ENCODE data around the gene FNTB. TPM values are rescaled to one million over a fixed set of nuclear protein-coding genes. Genes with fewer than 3 reads are reported as not detected.
A peak's percentile ranks its signal among the peaks of the same experiment; 100 is the strongest.

The FNTB gene
- total RNA-seq, 1 experiment from 2014 or later: 20.7 TPM

DNA sequence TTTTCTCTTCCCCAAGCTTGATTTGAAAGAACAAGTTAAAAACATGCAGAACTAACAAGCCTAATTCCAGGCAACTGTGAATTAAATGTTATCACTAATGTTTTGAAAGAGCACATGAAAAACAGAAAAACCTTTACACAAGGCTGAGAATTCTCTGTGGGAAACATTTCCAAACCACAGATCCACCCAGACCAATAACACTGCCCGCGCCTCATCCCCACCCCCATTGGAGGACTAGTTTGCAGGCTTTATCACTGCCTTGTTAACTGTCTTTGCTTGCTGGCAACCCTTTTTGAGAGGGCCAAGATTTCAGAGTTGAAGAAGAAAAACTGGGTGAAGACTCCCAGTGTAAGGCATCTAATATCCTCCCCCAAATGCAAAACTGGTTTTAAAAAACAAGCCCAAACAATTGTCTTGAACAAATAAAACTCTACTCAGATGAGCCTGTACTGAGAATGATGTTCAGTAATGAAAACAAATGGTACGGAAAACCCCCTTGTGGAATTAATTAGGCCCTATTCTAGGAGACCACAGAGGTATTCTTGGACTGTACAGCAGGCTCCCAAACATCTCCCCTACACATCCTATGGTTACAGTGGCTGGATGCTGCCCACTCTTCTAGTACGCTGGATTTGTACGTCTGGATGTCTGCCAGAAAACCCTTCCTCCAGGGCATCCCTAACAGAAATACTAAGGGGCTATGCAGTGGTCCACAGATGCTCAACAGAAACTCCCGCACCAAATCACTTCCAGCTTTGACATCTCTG lies 109.8 kb downstream of the FNTB start:
- Histone ChIP-seq H2BK5ac (ENCODE audit: insufficient read length, low read length) (no peak overlapping the region), H3T11ph (ENCODE audit: low read length) (no peak overlapping the region), H3K79me1 (ENCODE audit: insufficient read depth, low read depth, low read length, poor library complexity, severe bottlenecking) (peaks cover 9% of the 10 kb centered on the region), H3K4me2 (ENCODE audit: insufficient read depth, insufficient read length, low read length) (no peak overlapping the region), H2BK15ac (ENCODE audit: low read depth, low read length) (no peak overlapping the region), H3K18ac (ENCODE audit: insufficient read length, low read depth, low read length) (no peak overlapping the region), H3K56ac (ENCODE audit: insufficient read length, low read depth, low read length) (no peak overlapping the region), H2BK120ac (ENCODE audit: low read depth, low read length, poor library complexity, severe bottlenecking) (no peak overlapping the region), H3K23me2 (ENCODE audit: insufficient read length, low read depth, low read length, poor library complexity, severe bottlenecking) (no peaks in the 10 kb centered on the region), H3K4me1 (ENCODE audit: insufficient read depth, low read length) (peaks cover 2% of the 10 kb centered on the region; the same call in 1 of the 2 replicates), H3K9me3 (ENCODE audit: control insufficient read depth, low read depth, low read length) (no peaks in the 10 kb centered on the region), H2BK12ac (ENCODE audit: insufficient read length, low read depth, low read length) (no peak overlapping the region), H3K14ac (ENCODE audit: insufficient read depth, low read length) (no peak overlapping the region), H3K27me3 (ENCODE audit: insufficient read depth, low read length) (no peaks in the 10 kb centered on the region), H3K9ac (ENCODE audit: extremely low read depth, insufficient read length, low read length) (no peak overlapping the region), H4K5ac (ENCODE audit: insufficient read length, low read depth, low read length) (no peak overlapping the region), H2AK5ac (ENCODE audit: insufficient read length, low read length) (no peak overlapping the region), H3K27ac (ENCODE audit: insufficient read length, low read depth, low read length) (no peak overlapping the region), H3K23ac (ENCODE audit: insufficient read length, low read depth, low read length) (no peak overlapping the region), H3K4ac (ENCODE audit: low read depth, low read length) (no peak overlapping the region), H4K20me1 (ENCODE audit: control insufficient read depth, insufficient read depth, insufficient read length) (no peaks in the 10 kb centered on the region), H2BK20ac (ENCODE audit: low read depth, low read length, poor library complexity, severe bottlenecking) (no peak overlapping the region), H4K8ac (replicated peaks; ENCODE audit: insufficient read length, low read depth, low read length) (no peak overlapping the region), H2AFZ (ENCODE audit: low read length) (no peak overlapping the region), H3K79me2 (ENCODE audit: insufficient read depth, low read length) (peaks cover 2% of the 10 kb centered on the region; the same call in 1 of the 2 replicates), H4K91ac (ENCODE audit: insufficient read length, low read depth, low read length) (no peak overlapping the region)
- TF ChIP-seq, protein P1, sequence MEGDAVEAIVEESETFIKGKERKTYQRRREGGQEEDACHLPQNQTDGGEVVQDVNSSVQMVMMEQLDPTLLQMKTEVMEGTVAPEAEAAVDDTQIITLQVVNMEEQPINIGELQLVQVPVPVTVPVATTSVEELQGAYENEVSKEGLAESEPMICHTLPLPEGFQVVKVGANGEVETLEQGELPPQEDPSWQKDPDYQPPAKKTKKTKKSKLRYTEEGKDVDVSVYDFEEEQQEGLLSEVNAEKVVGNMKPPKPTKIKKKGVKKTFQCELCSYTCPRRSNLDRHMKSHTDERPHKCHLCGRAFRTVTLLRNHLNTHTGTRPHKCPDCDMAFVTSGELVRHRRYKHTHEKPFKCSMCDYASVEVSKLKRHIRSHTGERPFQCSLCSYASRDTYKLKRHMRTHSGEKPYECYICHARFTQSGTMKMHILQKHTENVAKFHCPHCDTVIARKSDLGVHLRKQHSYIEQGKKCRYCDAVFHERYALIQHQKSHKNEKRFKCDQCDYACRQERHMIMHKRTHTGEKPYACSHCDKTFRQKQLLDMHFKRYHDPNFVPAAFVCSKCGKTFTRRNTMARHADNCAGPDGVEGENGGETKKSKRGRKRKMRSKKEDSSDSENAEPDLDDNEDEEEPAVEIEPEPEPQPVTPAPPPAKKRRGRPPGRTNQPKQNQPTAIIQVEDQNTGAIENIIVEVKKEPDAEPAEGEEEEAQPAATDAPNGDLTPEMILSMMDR (conservative IDR thresholded peaks at IDR 0.05): no peak
- Mint-ChIP-seq H3K36me3 (ENCODE audit: insufficient read depth in 1 of 3, low read depth in 3 of 3) (peaks cover 25 to 58% (median 39%) of the 10 kb centered on the region in 3 experiments), H3K4me3 (no peak overlapping the region), H3K9me3 (no peaks in the 10 kb centered on the region), H3K27me3 (ENCODE audit: low read depth) (no peaks in the 10 kb centered on the region), H3K4me1 (peaks cover 33 to 34% of the 10 kb centered on the region in 2 experiments), H3K27ac (0 out of 7 replicates have a peak overlapping the region, but pooled peaks of 1 of the 3 experiments have one; percentile 29)
- DNase-seq: no peak
- WGBS (ENCODE audit: extremely low coverage, insufficient read length, low lambda C conversion rate): no CpG with 5 or more reads among the region's 6 CpGs

Measured in H9 (cell line).